Memory B cell (primary cell): Measurements from ENCODE around the gene RXRG.
A peak's percentile ranks its signal among the peaks of the same experiment; 100 is the strongest.

Experiments
- ATAC-seq: fragments of 150-1000 bp; cut with Tn5 transposase; 2 replicates; pipeline ENCODE4 v1.10.0; 2021; ENCODE audit warnings: low read depth, mild to moderate bottlenecking, moderate library complexity
- DNase-seq, 2 donors: peaks; one replicate each; pipeline ENCODE4 v3.0.0; 2022; ENCODE audit warnings: low spot score in 2 of 2
- H3K27ac Mint-ChIP-seq: one replicate; pipeline ENCODE4 v1.8.0; 2022; ENCODE audit warnings: mild to moderate bottlenecking, moderate library complexity, mixed read lengths
- H3K27me3 Mint-ChIP-seq: one replicate; pipeline ENCODE4 v1.8.0; 2022; ENCODE audit warnings: mixed read lengths
- H3K36me3 Mint-ChIP-seq: one replicate; pipeline ENCODE4 v1.8.0; 2022; ENCODE audit warnings: mild to moderate bottlenecking, mixed read lengths
- H3K4me1 Mint-ChIP-seq: one replicate; pipeline ENCODE4 v1.8.0; 2022; ENCODE audit warnings: mixed read lengths
- H3K4me3 Mint-ChIP-seq: one replicate; pipeline ENCODE4 v1.8.0; 2022; ENCODE audit warnings: mild to moderate bottlenecking, moderate library complexity, mixed read lengths
- H3K9me3 Mint-ChIP-seq: one replicate; pipeline ENCODE4 v1.8.0; 2022; ENCODE audit warnings: mixed read lengths

The RXRG gene

DNA sequence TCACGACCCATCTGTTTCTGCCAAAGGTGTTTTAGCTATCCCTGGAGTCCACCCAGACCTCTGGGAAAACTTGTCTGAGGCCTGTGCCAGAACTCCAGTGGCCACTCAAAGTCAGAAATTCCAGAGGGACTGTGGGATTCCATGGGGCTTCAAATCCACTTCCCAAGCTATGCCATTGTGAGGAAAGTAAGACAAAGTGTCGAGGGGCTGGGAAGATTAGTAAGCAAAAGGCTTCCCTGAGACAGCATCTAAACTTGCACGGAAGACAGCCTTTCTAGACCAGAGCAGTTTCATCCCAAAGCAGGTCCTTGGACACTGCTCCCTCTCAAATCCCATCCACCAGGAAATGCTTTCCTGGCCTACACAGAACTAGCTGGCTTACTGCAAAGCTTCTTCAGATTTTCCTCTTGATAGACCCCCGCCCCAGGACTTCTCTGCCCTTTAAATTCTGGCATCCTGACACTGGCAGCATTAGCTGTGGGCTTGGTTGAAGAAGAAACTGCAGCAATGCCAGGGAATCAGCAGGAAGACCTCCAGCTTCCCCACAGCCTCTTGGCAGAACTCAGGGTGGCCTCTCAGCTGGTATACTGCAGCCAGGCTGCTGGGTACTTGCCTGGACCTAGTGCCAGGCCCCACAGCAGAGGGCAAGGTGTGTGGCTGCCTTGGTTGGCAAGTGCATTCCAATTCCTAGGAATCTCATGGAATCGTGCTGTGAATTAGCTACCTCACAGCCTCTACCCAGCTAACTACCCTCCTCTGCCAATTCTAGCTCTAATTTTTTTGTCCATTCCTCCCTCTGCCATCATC, 61.1 kb downstream of the RXRG start:
- no peak overlapping the region for H3K4me3 Mint-ChIP-seq
- H3K9me3 Mint-ChIP-seq = no peaks in the 10 kb centered on the region
- no peaks in the 10 kb centered on the region for H3K4me1 Mint-ChIP-seq
- H3K27ac Mint-ChIP-seq = no peak overlapping the region
- no peaks in the 10 kb centered on the region for H3K36me3 Mint-ChIP-seq
- ATAC-seq (no peak), DNase-seq (no peak)
- peaks cover 38% of the 10 kb centered on the region for H3K27me3 Mint-ChIP-seq

DNA sequence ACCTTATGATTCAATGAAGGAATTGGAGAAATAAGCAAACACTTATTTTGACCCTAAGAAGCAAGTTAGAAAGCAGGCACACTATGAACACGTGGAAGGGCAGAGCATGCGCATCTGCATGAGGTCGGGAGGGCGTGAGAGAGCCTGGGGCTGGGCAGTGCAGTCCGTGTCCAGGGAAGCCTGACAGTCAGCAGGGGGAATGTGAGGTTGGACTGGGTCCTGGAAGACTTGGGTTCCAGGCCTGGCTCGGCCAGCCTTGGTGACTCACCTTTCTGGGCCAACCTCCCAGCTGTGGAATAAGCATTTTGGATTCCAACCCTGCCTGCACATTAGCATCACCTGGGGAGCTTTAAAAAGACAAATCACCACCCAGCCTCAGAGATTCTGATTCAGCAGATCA, 61.9 kb downstream of the RXRG start:
- no peak for ATAC-seq
- no peak overlapping the region for H3K4me3 Mint-ChIP-seq
- H3K36me3 Mint-ChIP-seq = no peaks in the 10 kb centered on the region
- DNase-seq = no peak
- H3K4me1 Mint-ChIP-seq = no peaks in the 10 kb centered on the region
- H3K27me3 Mint-ChIP-seq = peaks cover 32% of the 10 kb centered on the region
- no peak overlapping the region for H3K27ac Mint-ChIP-seq
- H3K9me3 Mint-ChIP-seq = no peaks in the 10 kb centered on the region

DNA sequence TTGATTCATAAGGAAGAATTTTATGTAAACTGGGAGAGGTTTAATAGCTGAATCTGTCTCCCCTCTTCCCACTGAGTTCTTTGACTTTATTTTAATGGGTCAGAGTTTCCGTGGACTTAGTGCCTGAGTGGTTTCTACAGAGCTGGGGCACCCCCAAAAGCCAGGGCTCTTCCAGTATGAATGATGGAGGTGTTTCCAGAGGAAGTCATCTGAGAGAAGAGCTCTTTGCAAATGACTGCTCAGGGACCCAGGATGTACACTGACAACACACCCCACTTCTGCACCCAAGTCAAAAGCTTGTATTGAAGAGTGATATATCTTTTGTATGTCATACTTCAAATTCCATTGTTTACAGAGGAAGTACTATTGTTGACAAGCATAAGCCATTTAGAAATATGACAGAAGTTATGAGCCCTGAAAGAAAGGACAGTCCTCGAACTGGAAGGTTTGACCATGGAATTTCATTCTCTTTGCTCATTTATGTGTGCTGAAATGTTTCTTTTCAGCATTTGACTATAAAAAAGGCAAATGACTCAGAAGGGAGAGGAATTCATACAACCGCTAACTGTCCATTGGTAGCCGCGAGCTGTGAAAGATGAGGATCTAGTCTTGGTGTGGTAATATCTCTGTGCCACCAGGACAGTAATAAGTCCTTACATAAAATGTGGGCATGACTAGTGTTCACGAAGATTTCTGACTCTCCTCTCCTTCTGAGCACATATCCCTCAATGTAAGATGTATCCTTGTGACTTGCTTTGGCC, 63.0 kb downstream of the RXRG start:
- Mint-ChIP-seq H3K36me3 (no peaks in the 10 kb centered on the region), H3K4me3 (no peak overlapping the region), H3K27ac (no peak overlapping the region), H3K4me1 (peaks cover 2% of the 10 kb centered on the region), H3K9me3 (no peaks in the 10 kb centered on the region), H3K27me3 (peaks cover 31% of the 10 kb centered on the region)
- DNase-seq (no peak), ATAC-seq (no peak)

DNA sequence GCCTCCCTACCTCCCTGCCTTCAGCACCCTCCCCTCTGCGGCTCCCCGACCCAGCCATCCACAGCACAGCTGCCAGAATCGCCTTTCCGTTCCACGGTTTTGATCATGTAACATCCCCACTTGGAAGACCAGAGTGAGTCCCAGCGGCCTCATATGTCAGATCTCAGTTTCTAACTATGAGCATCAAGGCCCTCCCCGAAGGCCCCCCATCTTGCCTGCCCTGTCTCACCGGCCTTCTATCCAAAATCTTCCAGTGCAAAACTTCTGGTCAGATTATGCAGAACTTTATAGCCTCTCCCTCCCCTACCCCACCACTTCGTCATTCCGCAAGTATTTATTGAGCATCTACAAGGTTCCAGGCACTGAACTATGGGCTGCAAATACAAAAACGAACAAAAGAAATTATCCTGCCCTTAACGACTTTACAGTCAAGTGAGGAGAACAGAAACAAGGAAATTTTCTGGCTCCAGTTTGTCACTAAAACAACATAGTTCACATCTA, 68.1 kb downstream of the RXRG start:
- no peak for ATAC-seq
- Mint-ChIP-seq H3K27me3 (peaks cover 29% of the 10 kb centered on the region), H3K36me3 (no peaks in the 10 kb centered on the region), H3K4me3 (peak overlapping the region; percentile 45), H3K27ac (no peak overlapping the region), H3K4me1 (peaks cover 11% of the 10 kb centered on the region), H3K9me3 (no peaks in the 10 kb centered on the region)
- no peak for DNase-seq

DNA sequence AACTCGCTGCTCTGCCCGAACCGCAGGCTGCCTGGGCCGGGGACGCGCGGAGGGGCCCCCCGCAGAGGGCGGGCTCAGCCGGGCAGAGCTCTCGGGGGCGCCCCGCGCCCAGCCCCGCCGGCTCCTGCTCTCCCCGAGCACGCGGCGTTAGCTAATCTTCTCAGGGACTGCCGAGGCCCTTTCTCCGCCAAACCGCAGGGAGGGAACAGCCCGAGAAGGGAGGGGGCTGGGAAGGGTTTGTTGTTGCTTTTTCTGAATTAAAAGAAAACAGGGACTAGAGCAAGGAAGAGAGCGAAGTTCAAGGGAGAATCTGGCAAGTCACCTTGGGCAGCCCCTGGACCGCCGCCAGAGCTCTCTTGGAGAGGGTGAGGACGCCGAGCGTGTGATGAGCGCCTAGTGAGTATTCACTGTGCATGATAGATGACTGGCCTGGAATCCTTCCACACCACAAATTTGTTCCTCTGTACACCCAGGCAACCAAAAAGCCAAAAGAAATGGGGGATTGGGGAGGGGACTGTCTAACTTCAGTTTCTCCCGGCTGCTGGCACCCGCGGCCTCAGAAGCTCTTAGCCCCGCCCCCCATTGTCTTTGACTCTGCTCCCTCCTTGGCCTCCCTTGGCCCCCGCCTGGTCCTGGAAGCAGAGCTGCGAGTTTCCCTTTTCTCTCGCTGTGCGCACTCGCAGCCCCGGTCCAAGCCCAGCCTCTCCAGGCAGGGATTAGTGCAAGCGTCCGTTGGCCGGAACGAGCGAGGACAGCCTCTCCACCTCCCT, 68.7 kb downstream of the RXRG start:
- Mint-ChIP-seq H3K9me3 (no peaks in the 10 kb centered on the region), H3K36me3 (no peaks in the 10 kb centered on the region), H3K4me3 (peak overlapping the region; percentile 45), H3K4me1 (peaks cover 11% of the 10 kb centered on the region), H3K27me3 (peaks cover 27% of the 10 kb centered on the region), H3K27ac (no peak overlapping the region)
- ATAC-seq (peak; percentile 19), DNase-seq (no peak)

DNA sequence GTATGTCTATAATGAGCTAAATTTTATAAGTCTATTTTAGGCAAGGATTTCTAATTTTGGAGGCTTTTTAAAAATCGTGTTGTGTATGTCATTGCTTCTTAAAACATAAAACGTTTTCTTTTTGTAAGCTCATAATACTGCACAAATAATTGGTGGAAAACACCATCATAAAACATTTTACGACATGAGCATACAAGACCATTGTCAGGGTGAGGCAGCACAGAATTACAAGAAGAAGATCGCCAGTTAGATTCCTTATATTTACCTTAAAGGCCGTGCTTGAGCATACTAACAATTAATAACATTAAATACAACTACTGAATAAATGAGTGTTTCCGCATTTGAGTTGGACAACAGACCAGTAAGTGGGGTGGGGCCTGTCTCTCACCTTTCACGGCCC, 69.3 kb downstream of the RXRG start:
- no peak for DNase-seq
- Mint-ChIP-seq H3K4me3 (no peak overlapping the region), H3K27ac (no peak overlapping the region), H3K9me3 (no peaks in the 10 kb centered on the region), H3K27me3 (peaks cover 28% of the 10 kb centered on the region), H3K36me3 (no peaks in the 10 kb centered on the region), H3K4me1 (peaks cover 11% of the 10 kb centered on the region)
- ATAC-seq = no peak

DNA sequence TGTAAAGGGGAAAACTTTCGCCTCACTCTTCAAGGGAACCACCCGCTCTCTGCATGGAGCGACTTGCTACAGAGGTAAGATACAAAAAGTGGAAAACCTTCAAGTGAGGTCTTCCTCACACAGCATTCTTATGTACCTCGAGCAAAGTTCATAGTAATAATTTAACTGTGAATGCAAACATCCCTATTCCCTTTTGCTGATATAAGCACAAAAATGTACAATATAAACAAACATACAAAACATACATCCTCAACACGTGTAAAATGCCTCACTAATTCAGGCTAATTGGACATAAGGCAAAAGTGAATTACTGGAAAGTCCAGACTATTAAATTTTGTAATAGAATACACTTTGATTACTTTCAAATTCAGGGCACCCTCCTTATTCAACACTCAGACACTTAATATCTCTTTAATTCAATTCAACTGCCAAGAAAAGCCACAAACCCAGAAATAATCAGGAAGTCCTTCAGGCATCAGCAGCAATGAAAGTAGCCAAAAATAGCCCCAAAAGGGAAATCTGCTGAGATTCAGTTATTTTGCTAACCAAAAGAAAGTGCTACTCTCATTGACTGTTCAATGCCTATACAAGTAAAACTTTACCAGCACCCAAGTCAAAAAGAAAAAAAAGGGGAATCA, 73.2 kb downstream of the RXRG start:
- Mint-ChIP-seq H3K4me3 (no peak overlapping the region), H3K9me3 (no peaks in the 10 kb centered on the region)

DNA sequence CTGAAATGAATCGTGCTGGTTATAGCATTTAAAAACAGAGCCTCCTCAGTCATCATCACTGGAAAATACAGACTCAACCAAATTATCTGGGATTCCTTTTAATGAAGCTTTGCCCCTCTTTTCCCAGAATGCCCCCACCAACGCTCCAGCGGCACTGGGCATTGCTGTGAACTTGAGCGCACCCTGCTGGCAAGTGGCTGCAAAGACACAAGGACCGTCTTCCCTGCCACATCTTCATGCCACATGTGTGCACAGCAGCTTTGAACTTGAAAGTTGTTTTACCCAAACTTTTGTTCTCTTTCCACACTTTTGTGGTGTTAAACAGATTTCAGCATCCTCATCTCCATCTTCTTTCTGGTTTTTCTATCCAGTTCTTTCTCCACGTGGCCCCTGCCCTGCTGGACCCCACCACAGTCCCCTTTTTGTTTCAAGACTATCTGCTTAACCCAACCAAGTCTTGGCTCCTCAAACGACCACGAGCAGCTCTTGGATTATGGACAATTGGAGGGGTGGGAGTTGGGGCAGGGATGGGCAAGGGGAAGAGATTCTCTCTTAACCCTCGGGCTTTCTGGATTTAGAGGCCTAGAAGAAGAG, 75.6 kb downstream of the RXRG start:
- peaks cover 26% of the 10 kb centered on the region for H3K27me3 Mint-ChIP-seq
- H3K4me3 Mint-ChIP-seq = no peak overlapping the region
- H3K9me3 Mint-ChIP-seq = no peaks in the 10 kb centered on the region
- H3K36me3 Mint-ChIP-seq = no peaks in the 10 kb centered on the region
- ATAC-seq = no peak
- H3K27ac Mint-ChIP-seq = no peak overlapping the region
- peaks cover 5% of the 10 kb centered on the region for H3K4me1 Mint-ChIP-seq
- DNase-seq = peak; percentile 28 to 41

More for the DNA sequence above, 73.2 kb downstream of the RXRG start:
- no peaks in the 10 kb centered on the region for H3K36me3 Mint-ChIP-seq
- H3K27ac Mint-ChIP-seq = no peak overlapping the region
- H3K4me1 Mint-ChIP-seq = peaks cover 11% of the 10 kb centered on the region
- DNase-seq (no peak), ATAC-seq (no peak)
- H3K27me3 Mint-ChIP-seq = peaks cover 27% of the 10 kb centered on the region

DNA sequence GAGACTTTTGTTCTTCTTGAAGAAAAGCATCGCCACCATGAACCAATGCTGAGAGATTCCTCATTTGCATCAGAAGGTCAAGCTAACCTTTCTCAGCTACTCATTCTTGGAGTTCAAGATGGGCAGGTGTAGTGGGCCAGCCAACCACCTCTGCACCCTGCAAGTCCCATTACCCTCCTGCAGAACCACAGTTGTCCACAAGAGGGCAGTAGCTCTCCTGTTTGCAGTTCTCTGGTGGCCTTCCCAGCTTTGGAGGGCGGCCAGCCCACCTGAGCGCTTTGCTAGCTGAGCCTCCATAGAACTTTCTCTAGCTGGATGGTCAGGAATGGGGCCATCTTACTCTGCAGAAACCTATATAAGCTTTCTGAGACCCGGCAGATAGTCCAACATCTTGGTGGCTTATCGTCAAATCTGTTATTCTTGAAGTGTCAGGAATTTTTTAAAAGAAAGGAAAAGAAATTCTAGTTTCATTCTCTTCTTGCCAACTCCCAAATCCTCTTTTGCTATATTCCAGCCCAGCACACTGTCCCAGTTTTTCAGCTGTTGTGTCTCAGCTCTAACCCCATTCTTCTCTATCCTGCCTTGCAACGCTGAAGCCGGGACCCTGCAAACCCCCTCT, 77.4 kb downstream of the RXRG start:
- no peak overlapping the region for H3K4me3 Mint-ChIP-seq
- H3K9me3 Mint-ChIP-seq = no peaks in the 10 kb centered on the region
- peak; percentile 72 to 84 for DNase-seq
- peak; percentile 60 for ATAC-seq
- H3K4me1 Mint-ChIP-seq = peaks cover 5% of the 10 kb centered on the region
- H3K27ac Mint-ChIP-seq = no peak overlapping the region
- peaks cover 27% of the 10 kb centered on the region for H3K27me3 Mint-ChIP-seq
- no peaks in the 10 kb centered on the region for H3K36me3 Mint-ChIP-seq

DNA sequence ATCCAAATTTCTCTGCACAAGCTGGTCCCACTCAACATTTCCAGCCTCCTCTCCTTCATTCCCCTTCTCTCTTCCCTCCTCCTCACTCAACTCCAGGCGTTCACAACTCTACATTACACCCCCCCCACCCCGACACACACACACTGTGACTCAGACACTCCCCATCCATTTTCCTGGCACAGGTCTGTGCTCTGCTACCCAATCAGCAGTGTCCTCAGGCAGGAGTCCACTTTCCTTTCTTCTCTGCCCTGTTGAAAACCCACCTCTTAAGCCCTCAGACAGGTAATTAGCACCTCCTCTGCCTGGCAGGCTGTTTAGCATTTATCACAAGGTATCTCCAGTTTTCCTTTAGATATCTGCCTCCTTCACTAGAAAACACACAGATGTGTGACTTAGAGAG, 79.6 kb downstream of the RXRG start:
- no peaks in the 10 kb centered on the region for H3K36me3 Mint-ChIP-seq
- H3K27me3 Mint-ChIP-seq = peaks cover 25% of the 10 kb centered on the region
- H3K4me1 Mint-ChIP-seq = peaks cover 5% of the 10 kb centered on the region
- no peak overlapping the region for H3K4me3 Mint-ChIP-seq
- H3K27ac Mint-ChIP-seq = no peak overlapping the region
- DNase-seq (no peak), ATAC-seq (no peak)
- H3K9me3 Mint-ChIP-seq = no peaks in the 10 kb centered on the region

DNA sequence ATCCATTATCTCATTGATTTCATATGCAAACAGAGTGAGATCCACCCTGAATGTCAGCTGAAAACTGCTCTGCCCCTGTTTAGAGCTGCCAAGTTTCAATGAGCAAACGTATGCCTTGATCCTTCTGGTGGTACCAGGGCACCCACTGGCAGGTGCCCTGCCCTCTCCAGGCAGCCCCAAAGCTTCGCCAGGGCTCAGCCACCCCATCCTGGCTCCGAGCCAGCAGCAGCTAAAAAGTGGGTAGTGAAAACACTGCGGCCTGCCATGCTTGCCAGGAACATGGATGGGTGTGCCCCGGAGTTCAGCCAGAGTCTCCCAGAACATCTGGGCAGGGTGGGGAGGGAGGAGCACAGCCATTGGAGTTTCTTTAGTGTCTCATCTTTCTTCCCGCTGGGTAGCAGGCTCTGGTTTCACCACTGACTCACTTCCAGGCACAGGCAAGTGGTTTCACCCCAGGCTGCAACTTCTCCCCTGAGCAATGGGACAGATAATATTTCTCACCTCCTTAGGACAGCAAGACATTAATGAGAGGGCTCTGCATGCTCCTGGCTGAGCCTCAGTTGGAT, 80.3 kb downstream of the RXRG start:
- no peak for ATAC-seq
- Mint-ChIP-seq H3K36me3 (no peaks in the 10 kb centered on the region), H3K27me3 (peaks cover 27% of the 10 kb centered on the region), H3K4me3 (no peak overlapping the region), H3K4me1 (peaks cover 5% of the 10 kb centered on the region), H3K27ac (no peak overlapping the region), H3K9me3 (no peaks in the 10 kb centered on the region)
- DNase-seq = no peak

DNA sequence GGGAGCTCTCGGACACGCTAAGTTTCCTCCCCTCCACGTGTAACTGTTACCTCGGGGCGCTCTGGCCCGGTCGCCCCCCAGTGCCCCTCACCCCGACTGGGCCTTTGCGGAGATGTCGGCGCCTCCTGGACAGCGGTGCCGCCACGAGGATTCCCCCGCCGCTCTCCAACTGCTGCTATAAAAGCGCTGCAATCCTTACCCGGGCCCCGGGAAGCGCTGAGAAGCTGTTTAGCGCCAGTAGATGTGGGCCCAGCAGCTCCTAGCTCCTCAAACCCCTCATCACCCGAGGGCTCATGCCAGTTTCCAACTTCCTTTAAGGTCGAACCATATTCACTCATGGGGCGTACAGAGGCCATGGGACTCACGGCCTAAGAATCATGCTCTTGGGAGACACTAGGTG, 88.0 kb downstream of the RXRG start:
- Mint-ChIP-seq H3K27ac (no peak overlapping the region), H3K4me3 (no peak overlapping the region), H3K36me3 (no peaks in the 10 kb centered on the region), H3K4me1 (peaks cover under 1% of the 10 kb centered on the region), H3K9me3 (no peaks in the 10 kb centered on the region), H3K27me3 (peaks cover 32% of the 10 kb centered on the region)
- DNase-seq (no peak), ATAC-seq (no peak)
